Measurements from ENCODE around the gene ST6GALNAC3. TPM values are rescaled to one million over a fixed set of nuclear protein-coding genes. Genes with fewer than 3 reads are reported as not detected.
A peak's percentile ranks its signal among the peaks of the same experiment; 100 is the strongest.
"Not testable (repeated sequence)": the region's sequence is repeated elsewhere in the genome, so short reads cannot be mapped to it uniquely, and the experiment has no call there.

Gene ST6GALNAC3
- total RNA-seq, 1 donor from 2014 or later = 23.6 TPM

- Histone ChIP-seq H3K4me1 (no peaks in the 10 kb centered on the region), H3K27me3 (no peaks in the 10 kb centered on the region), H3K9me3 (ENCODE audit: low read depth) (no peaks in the 10 kb centered on the region), H3K9ac (no peak overlapping the region), H2AFZ (replicated peaks) (no peak overlapping the region), H3K27ac (no peak overlapping the region), H3K4me2 (no peak overlapping the region), H3K36me3 (no peaks in the 10 kb centered on the region), H4K20me1 (ENCODE audit: low read depth) (no peaks in the 10 kb centered on the region), H3K79me2 (ENCODE audit: low read depth) (peaks cover 27% of the 10 kb centered on the region), H3F3A (ENCODE audit: low read depth) (no peaks in the 10 kb centered on the region), H3K4me3 (no peak overlapping the region)
- Mint-ChIP-seq H3K27me3 (ENCODE audit: insufficient read depth, low read depth) (no peaks in the 10 kb centered on the region), H3K9me3 (no peaks in the 10 kb centered on the region), H3K4me3 (no peak overlapping the region), H3K36me3 (peaks cover 8% of the 10 kb centered on the region), H3K4me1 (peaks cover 16% of the 10 kb centered on the region), H3K27ac (no peak overlapping the region)
- DNase-seq (ENCODE audit: low spot score) = no peak
- TF ChIP-seq EZH2 (IDR thresholded peaks at IDR 0.05) = no peak
- TF ChIP-seq EZH2phosphoT487 (IDR thresholded peaks at IDR 0.05) = no peak
- TF ChIP-seq CTCF (IDR thresholded peaks at IDR 0.05) = no peak
Measured at GRCh38 chr1:76092812-76093211, 18.3 kb downstream of the ST6GALNAC3 start.

DNA sequence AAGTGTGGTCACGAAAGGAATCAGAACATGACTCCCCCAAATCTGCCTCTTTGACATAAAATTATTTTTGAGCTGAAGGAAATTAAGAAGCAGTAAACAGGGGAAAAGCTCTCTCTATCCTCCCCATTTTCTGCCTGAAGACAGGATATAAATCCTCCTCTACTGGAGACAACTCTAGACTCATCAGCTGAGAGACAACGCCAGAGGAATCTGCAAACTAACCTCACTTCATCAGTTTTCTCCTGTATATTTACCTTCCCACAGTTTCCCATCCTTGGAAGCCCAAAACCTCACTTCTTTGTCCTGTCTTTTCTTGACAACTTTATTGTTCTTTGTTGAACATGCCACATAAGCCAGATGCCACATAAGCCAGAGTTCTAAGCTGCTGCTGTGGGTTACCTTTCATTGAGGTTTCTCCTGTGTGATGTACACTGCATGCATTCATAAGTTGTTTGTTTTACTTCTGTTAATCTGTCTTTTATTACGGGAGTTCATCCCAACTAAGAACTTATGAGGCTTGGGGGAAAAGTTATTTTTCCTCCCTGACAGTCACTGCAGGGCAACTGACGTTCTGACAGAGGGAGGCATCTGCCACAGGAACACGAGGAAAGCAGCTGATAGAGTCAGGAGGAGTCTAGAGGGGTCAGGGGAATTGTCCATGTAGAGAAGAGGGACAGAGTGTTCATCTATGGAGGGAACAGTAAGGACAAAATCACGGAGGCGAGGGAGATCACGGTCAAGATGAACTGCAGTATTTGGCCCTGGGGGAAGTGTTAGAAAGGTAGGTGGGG is 19.2 kb downstream of the ST6GALNAC3 start:
- Histone ChIP-seq H3K9me3 (ENCODE audit: low read depth) (no peaks in the 10 kb centered on the region), H4K20me1 (ENCODE audit: low read depth) (no peaks in the 10 kb centered on the region), H3K79me2 (ENCODE audit: low read depth) (peaks cover 24% of the 10 kb centered on the region), H3K27me3 (no peaks in the 10 kb centered on the region), H3K9ac (no peak overlapping the region), H3K27ac (no peak overlapping the region), H3K4me3 (no peak overlapping the region), H3K4me1 (no peaks in the 10 kb centered on the region), H3K4me2 (no peak overlapping the region), H3K36me3 (no peaks in the 10 kb centered on the region), H3F3A (ENCODE audit: low read depth) (no peaks in the 10 kb centered on the region), H2AFZ (replicated peaks) (no peak overlapping the region)
- no peak overlapping the region for H3K4me3 Mint-ChIP-seq
- no peak for DNase-seq (ENCODE audit: low spot score)
- H3K36me3 Mint-ChIP-seq = peaks cover 5% of the 10 kb centered on the region
- TF ChIP-seq EZH2 (IDR thresholded peaks at IDR 0.05) (no peak), EZH2phosphoT487 (IDR thresholded peaks at IDR 0.05) (no peak), CTCF (IDR thresholded peaks at IDR 0.05) (no peak)
- no peaks in the 10 kb centered on the region for H3K27me3 Mint-ChIP-seq (ENCODE audit: insufficient read depth, low read depth)
- peak overlapping the region; percentile 21 for H3K27ac Mint-ChIP-seq
- peaks cover 16% of the 10 kb centered on the region for H3K4me1 Mint-ChIP-seq
- H3K9me3 Mint-ChIP-seq = no peaks in the 10 kb centered on the region

DNA sequence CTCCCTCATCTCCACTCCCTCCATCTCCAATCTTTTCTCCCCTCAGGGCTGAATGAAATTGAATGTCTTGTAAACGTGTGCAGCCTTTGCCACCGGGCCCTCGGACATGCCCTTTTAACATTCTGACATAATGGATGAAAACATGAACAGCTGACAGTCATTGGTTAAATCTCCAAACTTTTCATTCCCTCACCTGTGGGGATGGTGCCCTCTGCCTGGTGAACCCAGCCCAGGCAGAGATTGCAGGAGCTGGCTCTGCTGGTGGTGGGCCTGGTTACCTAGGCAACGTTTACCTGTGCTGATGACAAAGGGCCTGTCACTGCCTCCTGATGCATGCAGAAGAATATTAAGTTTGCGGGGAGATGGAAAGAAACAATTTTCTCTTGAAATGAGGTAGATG is 21.3 kb downstream of the ST6GALNAC3 start:
- Mint-ChIP-seq H3K4me3 (no peak overlapping the region), H3K27ac (no peak overlapping the region), H3K36me3 (peaks cover 4% of the 10 kb centered on the region), H3K9me3 (no peaks in the 10 kb centered on the region), H3K4me1 (peaks cover 13% of the 10 kb centered on the region), H3K27me3 (ENCODE audit: insufficient read depth, low read depth) (no peaks in the 10 kb centered on the region)
- H3K4me2 ChIP-seq = no peak overlapping the region
- TF ChIP-seq EZH2 (IDR thresholded peaks at IDR 0.05) (no peak), EZH2phosphoT487 (IDR thresholded peaks at IDR 0.05) (no peak), CTCF (IDR thresholded peaks at IDR 0.05) (no peak)
- no peaks in the 10 kb centered on the region for H3K4me1 ChIP-seq
- H3F3A ChIP-seq (ENCODE audit: low read depth) = no peaks in the 10 kb centered on the region
- no peak overlapping the region for H3K4me3 ChIP-seq
- no peaks in the 10 kb centered on the region for H3K27me3 ChIP-seq
- no peaks in the 10 kb centered on the region for H3K36me3 ChIP-seq
- no peak overlapping the region for H3K27ac ChIP-seq
- H3K79me2 ChIP-seq (ENCODE audit: low read depth) = peaks cover 40% of the 10 kb centered on the region
- H4K20me1 ChIP-seq (ENCODE audit: low read depth) = no peaks in the 10 kb centered on the region
- no peak overlapping the region for H3K9ac ChIP-seq
- H2AFZ ChIP-seq (replicated peaks) = no peak overlapping the region
- no peaks in the 10 kb centered on the region for H3K9me3 ChIP-seq (ENCODE audit: low read depth)
- no peak for DNase-seq (ENCODE audit: low spot score)

DNA sequence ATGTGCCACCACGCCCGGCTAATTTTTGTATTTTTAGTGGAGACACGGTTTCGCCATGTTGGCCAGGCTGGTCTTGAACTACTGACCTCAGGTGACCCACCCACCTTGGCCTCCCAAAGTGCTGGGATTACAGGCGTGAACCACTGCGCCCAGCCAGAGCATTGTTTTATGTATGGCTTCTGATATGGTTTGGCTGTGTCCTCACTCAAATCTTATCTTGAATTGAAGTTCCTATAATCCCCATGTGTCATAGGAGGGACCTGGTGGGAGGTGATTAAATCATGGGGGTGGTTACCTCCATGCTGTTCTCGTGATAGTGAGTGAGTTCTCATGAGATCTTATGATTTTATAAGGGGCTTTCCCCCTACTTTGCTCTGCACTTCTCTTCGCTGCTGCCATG is 22.5 kb downstream of the ST6GALNAC3 start:
- not testable (repeated sequence) for H3K9ac ChIP-seq; H3K27ac Mint-ChIP-seq; H3K4me1 ChIP-seq; H3K9me3 Mint-ChIP-seq; H3F3A ChIP-seq (ENCODE audit: low read depth); H3K27me3 Mint-ChIP-seq (ENCODE audit: insufficient read depth, low read depth); H3K9me3 ChIP-seq (ENCODE audit: low read depth); H4K20me1 ChIP-seq (ENCODE audit: low read depth); H2AFZ ChIP-seq (replicated peaks); H3K36me3 ChIP-seq; H3K36me3 Mint-ChIP-seq; H3K4me3 Mint-ChIP-seq; H3K4me3 ChIP-seq; H3K27me3 ChIP-seq; H3K27ac ChIP-seq; DNase-seq (ENCODE audit: low spot score); H3K4me2 ChIP-seq
- peaks cover 49% of the 10 kb centered on the region for H3K79me2 ChIP-seq (ENCODE audit: low read depth)
- peaks cover 21% of the 10 kb centered on the region for H3K4me1 Mint-ChIP-seq
